A673 (cell line): Measurements from ENCODE around the gene SEPSECS. TPM values are rescaled to one million over a fixed set of nuclear protein-coding genes. Genes with fewer than 3 reads are reported as not detected.

Experiments
- BruUV-seq: library from RNA; stranded (reverse); fragments of 400-500 nt; replicated peaks from 2 replicates; lab custom pipeline; 2021; lab: Mats Ljungman, UMichigan
- CTCF ChIA-PET: fragments of 300-600 bp; sonication (Branson Sonifier 250); formaldehyde crosslinking; loops from one replicate; lab custom pipeline; 2022; ENCODE audit warnings: antibody characterized with exemption; lab: Charles Lee
- POLR2A ChIA-PET: fragments of 300-600 bp; sonication (Branson Sonifier 250); formaldehyde crosslinking; loops from one replicate; lab custom pipeline; 2022; ENCODE audit warnings: antibody characterized with exemption; ENCODE audit not compliant: low non-redundant PET; lab: Charles Lee
- DNase-seq: peaks from one replicate; pipeline ENCODE4 v3.0.0-alpha.2; 2015; ENCODE audit warnings: low spot score
- H3K27ac ChIP-seq: fragments of 200-600 bp; sonication (generic); 2 replicates; pipeline ENCODE4 v1.5.1; 2016; ENCODE audit warnings: mixed run types, low read depth, mild to moderate bottlenecking, mixed read lengths, antibody characterized with exemption, low read length; ENCODE audit not compliant: poor library complexity, severe bottlenecking
- H3K27me3 ChIP-seq: fragments of 200-600 bp; sonication (generic); replicated peaks from 2 replicates; pipeline ENCODE4 v1.6.1; 2017; ENCODE audit warnings: mixed run types, low read depth, mild to moderate bottlenecking, mixed read lengths, antibody characterized with exemption, low read length; ENCODE audit not compliant: insufficient read depth, poor library complexity
- H3K36me3 ChIP-seq: fragments of 200-600 bp; sonication (generic); 2 replicates; pipeline ENCODE4 v1.6.1; 2016; ENCODE audit warnings: mixed run types, mild to moderate bottlenecking, mixed read lengths, antibody characterized with exemption, low read length; ENCODE audit not compliant: insufficient read depth, poor library complexity, severe bottlenecking
- H3K4me1 ChIP-seq: fragments of 200-600 bp; sonication (generic); 2 replicates; pipeline ENCODE4 v1.6.1; 2017; ENCODE audit warnings: mixed run types, mild to moderate bottlenecking, mixed read lengths, antibody characterized with exemption, low read length; ENCODE audit not compliant: insufficient read depth, poor library complexity, severe bottlenecking
- H3K4me3 ChIP-seq: fragments of 200-600 bp; sonication (generic); 2 replicates; pipeline ENCODE4 v1.5.1; 2016; ENCODE audit warnings: low read depth, mixed run types, mild to moderate bottlenecking, mixed read lengths, low read length; ENCODE audit not compliant: poor library complexity, severe bottlenecking
- H3K9me3 ChIP-seq: fragments of 200-600 bp; sonication (generic); 2 replicates; pipeline ENCODE4 v1.6.1; 2016; ENCODE audit warnings: mixed run types, low read depth, mild to moderate bottlenecking, mixed read lengths, antibody characterized with exemption, low read length; ENCODE audit not compliant: poor library complexity, severe bottlenecking
- EZH2 ChIP-seq: fragments of 200-600 bp; sonication (generic); IDR thresholded peaks from 2 replicates; pipeline ENCODE4 v1.6.1; 2017; ENCODE audit warnings: borderline replicate concordance, low read depth, mild to moderate bottlenecking, mixed read lengths, antibody characterized with exemption, low read length; ENCODE audit not compliant: poor library complexity, severe bottlenecking
- intact Hi-C: fragments of 100-400 bp; cut with micrococcal nuclease; formaldehyde crosslinking; loops from one replicate; pipeline ENCODE4 v1.10.0; 2022; ENCODE audit not compliant: unreplicated experiment
- total RNA-seq: library from RNA; stranded (reverse); gene quantifications from 2 replicates; pipeline ENCODE4 v1.2.3, GENCODE V29; 2021
- TF ChIP-seq, protein P1 (sequence below): fragments of 300-800, 200-600 bp; sonication (generic); conservative IDR thresholded peaks from 2 replicates; pipeline ENCODE4 v1.5.1; 2017; ENCODE audit warnings: low read depth, mild to moderate bottlenecking, antibody characterized with exemption, low read length, moderate library complexity, mixed read lengths

The SEPSECS gene
- total RNA-seq, 1 experiment from 2014 or later: 11.6 TPM

DNA sequence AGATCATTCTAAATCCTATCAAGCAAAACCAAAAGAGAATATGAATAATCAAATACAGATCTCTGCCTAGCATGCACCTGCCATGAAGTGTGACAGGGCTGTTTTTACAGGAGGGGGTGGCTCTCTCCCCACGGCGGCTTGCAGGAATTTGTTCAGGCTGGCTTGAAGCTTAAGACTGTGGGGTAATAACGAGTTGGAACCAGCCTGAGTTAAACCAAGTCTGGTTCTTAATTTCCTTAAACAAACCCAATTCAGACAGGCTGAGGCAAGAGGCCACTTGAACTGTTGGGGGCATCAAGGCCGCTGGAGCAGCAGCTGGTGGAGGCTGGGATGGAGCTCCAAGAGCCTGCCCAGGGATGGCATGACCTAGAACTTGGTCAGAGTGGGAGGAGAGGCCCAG, 84.4 kb downstream of the SEPSECS start:
- BruUV-seq: no TSS peak
- intact Hi-C loops: no loop called here
- Histone ChIP-seq H3K4me1 (no peaks in the 10 kb centered on the region), H3K4me3 (no peak overlapping the region), H3K9me3 (no peaks in the 10 kb centered on the region), H3K36me3 (no peaks in the 10 kb centered on the region), H3K27me3 (no peaks in the 10 kb centered on the region), H3K27ac (no peak overlapping the region)
- no peak for DNase-seq
- ChIA-PET CTCF (no interaction called here), POLR2A (no interaction called here)
- TF ChIP-seq, protein P1, sequence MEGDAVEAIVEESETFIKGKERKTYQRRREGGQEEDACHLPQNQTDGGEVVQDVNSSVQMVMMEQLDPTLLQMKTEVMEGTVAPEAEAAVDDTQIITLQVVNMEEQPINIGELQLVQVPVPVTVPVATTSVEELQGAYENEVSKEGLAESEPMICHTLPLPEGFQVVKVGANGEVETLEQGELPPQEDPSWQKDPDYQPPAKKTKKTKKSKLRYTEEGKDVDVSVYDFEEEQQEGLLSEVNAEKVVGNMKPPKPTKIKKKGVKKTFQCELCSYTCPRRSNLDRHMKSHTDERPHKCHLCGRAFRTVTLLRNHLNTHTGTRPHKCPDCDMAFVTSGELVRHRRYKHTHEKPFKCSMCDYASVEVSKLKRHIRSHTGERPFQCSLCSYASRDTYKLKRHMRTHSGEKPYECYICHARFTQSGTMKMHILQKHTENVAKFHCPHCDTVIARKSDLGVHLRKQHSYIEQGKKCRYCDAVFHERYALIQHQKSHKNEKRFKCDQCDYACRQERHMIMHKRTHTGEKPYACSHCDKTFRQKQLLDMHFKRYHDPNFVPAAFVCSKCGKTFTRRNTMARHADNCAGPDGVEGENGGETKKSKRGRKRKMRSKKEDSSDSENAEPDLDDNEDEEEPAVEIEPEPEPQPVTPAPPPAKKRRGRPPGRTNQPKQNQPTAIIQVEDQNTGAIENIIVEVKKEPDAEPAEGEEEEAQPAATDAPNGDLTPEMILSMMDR: no peak
- TF ChIP-seq EZH2: no peak

DNA sequence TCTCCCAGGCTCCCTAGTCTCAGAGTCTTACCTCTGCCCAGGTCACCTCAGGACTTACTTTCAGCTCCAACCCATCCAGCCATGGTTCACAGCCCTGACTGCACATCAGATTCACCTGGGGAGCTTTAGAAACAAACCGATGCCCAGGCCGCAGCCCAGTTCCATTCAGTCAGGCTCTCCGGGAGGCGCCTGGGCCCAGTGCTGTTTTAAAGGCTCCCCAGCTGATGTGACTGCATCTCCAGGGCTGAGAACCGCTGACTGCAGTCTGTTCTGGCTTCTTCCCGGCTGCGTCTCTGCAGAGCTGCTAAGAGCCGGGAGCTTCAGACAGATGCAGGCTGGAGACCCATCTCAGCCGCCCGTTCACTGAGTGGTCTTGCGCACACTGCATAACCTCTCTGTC, 85.1 kb downstream of the SEPSECS start:
- no peak for TF ChIP-seq EZH2
- TF ChIP-seq, protein P1: no peak
- ChIA-PET POLR2A (interaction anchor here (0.9 kb wide), 1 partner anchor 42 kb away, joined by 3 read pairs; no protein-coding TSS in a partner anchor), CTCF (no interaction called here)
- DNase-seq: no peak
- BruUV-seq: no TSS peak
- Histone ChIP-seq H3K4me1 (no peaks in the 10 kb centered on the region), H3K27ac (no peak overlapping the region), H3K27me3 (no peaks in the 10 kb centered on the region), H3K9me3 (no peaks in the 10 kb centered on the region), H3K36me3 (no peaks in the 10 kb centered on the region), H3K4me3 (no peak overlapping the region)
- intact Hi-C loops: no loop called here

DNA sequence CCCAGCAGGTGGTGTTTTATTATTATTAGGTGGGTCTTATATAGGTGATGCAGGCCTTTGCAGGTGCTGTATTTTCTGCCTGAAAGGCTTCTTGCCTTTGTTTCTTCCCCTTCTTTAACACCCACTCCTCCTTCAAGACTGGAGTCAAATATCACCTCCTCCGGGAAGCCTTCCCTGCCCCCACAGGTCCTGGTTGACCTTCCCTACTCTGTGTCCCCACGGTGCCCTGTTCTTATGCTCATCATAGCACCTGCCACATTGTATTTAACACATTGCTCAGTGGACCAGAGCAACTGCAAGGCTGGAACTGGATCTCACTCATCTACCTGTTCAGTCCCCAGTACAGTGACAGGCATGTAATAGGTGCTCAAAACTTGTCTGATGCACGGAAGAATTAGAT, 89.7 kb downstream of the SEPSECS start:
- Histone ChIP-seq H3K9me3 (no peaks in the 10 kb centered on the region), H3K4me1 (no peaks in the 10 kb centered on the region), H3K4me3 (no peak overlapping the region), H3K27ac (no peak overlapping the region), H3K36me3 (no peaks in the 10 kb centered on the region), H3K27me3 (no peaks in the 10 kb centered on the region)
- no peak for DNase-seq
- ChIA-PET POLR2A (no interaction called here), CTCF (no interaction called here)
- no TSS peak for BruUV-seq
- intact Hi-C loops: no loop called here
- TF ChIP-seq, protein P1: no peak
- TF ChIP-seq EZH2: no peak

Other genes starting within 250 kb of the SEPSECS start
- gene CCDC149, start 247.4 kb downstream of the SEPSECS start, total RNA-seq: 2.8 and 3.1 TPM in 2 replicates
- 0.43 TPM in 1 of 2 replicates, not detected in the other for gene LGI2, start 129.5 kb downstream of the SEPSECS start, total RNA-seq
- gene PI4K2B, start 73.6 kb upstream of the SEPSECS start, total RNA-seq: 13.3 and 15.6 TPM in 2 replicates
- gene ZCCHC4, start 152.3 kb upstream of the SEPSECS start, total RNA-seq: 17.7 and 18.0 TPM in 2 replicates
- 37.9 and 42.8 TPM in 2 replicates for gene ANAPC4, start 216.8 kb upstream of the SEPSECS start, total RNA-seq